CD4-positive, alpha-beta T cell (primary cell): Measurements from ENCODE around the gene MYO1B. TPM values are rescaled to one million over a fixed set of nuclear protein-coding genes. Genes with fewer than 3 reads are reported as not detected.

ENCODE experiments used
- ATAC-seq: fragments of 200-7000 bp; cut with Tn5 transposase; one replicate; pipeline ENCODE4 v1.10.0; 2022; ENCODE audit warnings: mild to moderate bottlenecking; ENCODE audit not compliant: poor library complexity
- CTCF ChIA-PET: fragments of 350-600 bp; sonication (Branson Sonifier 250); formaldehyde crosslinking; loops from one replicate; lab custom pipeline; 2021; ENCODE audit warnings: antibody characterized with exemption, inconsistent platforms; lab: Charles Lee
- POLR2A ChIA-PET: fragments of 350-600 bp; sonication (Branson Sonifier 250); formaldehyde crosslinking; loops from one replicate; lab custom pipeline; 2021; ENCODE audit warnings: antibody characterized with exemption, inconsistent platforms; lab: Charles Lee
- DNase-seq, 14 experiments: peaks; one replicate each; pipeline ENCODE4 v3.0.0-alpha.2; 2013 to 2020; ENCODE audit warnings: mixed read lengths in 2 of 14
- H3K27ac ChIP-seq, 2 donors: one replicate each; pipeline versions ENCODE4 v1.5.1 to v1.7.0; 2013; ENCODE audit warnings: low read length in 2 of 2, low read depth in 1 of 2, mild to moderate bottlenecking in 1 of 2
- H3K27me3 ChIP-seq, 2 experiments: 1 replicate in 1 of 2; 2 replicates in 1 of 2; pipeline versions ENCODE4 v1.6.1 to v1.7.0; 2013; ENCODE audit warnings: low read length in 2 of 2, control low read depth in 1 of 2, mild to moderate bottlenecking in 1 of 2, moderate library complexity in 1 of 2; ENCODE audit not compliant: insufficient read depth in 2 of 2, control insufficient read depth in 1 of 2
- H3K36me3 ChIP-seq: one replicate; pipeline ENCODE4 v1.6.1; 2013; ENCODE audit warnings: low read length, control low read depth; ENCODE audit not compliant: insufficient read depth
- H3K4me1 ChIP-seq: one replicate; pipeline ENCODE4 v1.6.1; 2013; ENCODE audit warnings: low read length, control low read depth; ENCODE audit not compliant: insufficient read depth
- H3K4me3 ChIP-seq: one replicate; pipeline ENCODE4 v1.5.1; 2013; ENCODE audit warnings: mild to moderate bottlenecking, low read length, moderate library complexity
- H3K9me3 ChIP-seq, 2 experiments: 1 replicate in 1 of 2; 2 replicates in 1 of 2; pipeline versions ENCODE4 v1.6.1 to v1.7.0; 2013; ENCODE audit warnings: low read length in 2 of 2, mild to moderate bottlenecking in 2 of 2, control low read depth in 1 of 2, moderate library complexity in 1 of 2; ENCODE audit not compliant: control insufficient read depth in 1 of 2, insufficient read depth in 1 of 2
- H3K27ac Mint-ChIP-seq: one replicate; pipeline ENCODE4 v1.8.0; 2020; ENCODE audit warnings: mixed read lengths
- H3K27me3 Mint-ChIP-seq: one replicate; pipeline ENCODE4 v1.8.0; 2021; ENCODE audit warnings: mixed read lengths
- H3K36me3 Mint-ChIP-seq: one replicate; pipeline ENCODE4 v1.8.0; 2021; ENCODE audit warnings: low read depth, mixed read lengths
- H3K4me1 Mint-ChIP-seq: one replicate; pipeline ENCODE4 v1.8.0; 2021; ENCODE audit warnings: low read depth, mixed read lengths
- H3K4me3 Mint-ChIP-seq: one replicate; pipeline ENCODE4 v1.8.0; 2020; ENCODE audit warnings: mild to moderate bottlenecking, mixed read lengths
- H3K9me3 Mint-ChIP-seq: one replicate; pipeline ENCODE4 v1.8.0; 2020; ENCODE audit warnings: mixed read lengths
- CTCF ChIP-seq: fragments of 200-600 bp; IDR thresholded peaks from one replicate; pipeline ENCODE4 v1.8.0; 2022; ENCODE audit warnings: antibody characterized with exemption, mild to moderate bottlenecking
- intact Hi-C, 2 experiments: fragments of 100-400 bp; cut with DNase I in 1 of 2; cut with micrococcal nuclease in 1 of 2; formaldehyde crosslinking; loops; one replicate each; pipeline versions ENCODE4 v1.15.1 to v1.9.0; 2023 to 2025; cut with DNase I, micrococcal nuclease
- total RNA-seq, 174 experiments: library from RNA in 2 of 174; stranded (reverse) in 2 of 174; gene quantifications; one replicate each; pipeline ENCODE4 v1.2.3 and lab custom pipeline; 2021 to 2026

MYO1B gene
- total RNA-seq, 2 experiments from 2014 or later, result 0.98 to 1.3 TPM

GRCh38 chr2:191215230-191215629 is 30.0 kb upstream of the MYO1B start:
- ATAC-seq, result no peak
- TF ChIP-seq CTCF, result no peak

GRCh38 chr2:191215666-191216065 is 29.5 kb upstream of the MYO1B start:
- no peaks in the 10 kb centered on the region for H3K4me1 ChIP-seq
- no peak overlapping the region for H3K4me3 ChIP-seq
- Mint-ChIP-seq H3K27me3 (no peaks in the 10 kb centered on the region), H3K27ac (no peak overlapping the region), H3K4me1 (no peaks in the 10 kb centered on the region), H3K36me3 (peaks cover 4% of the 10 kb centered on the region), H3K4me3 (no peak overlapping the region), H3K9me3 (peaks cover 9% of the 10 kb centered on the region)
- ATAC-seq (no peak), DNase-seq (no peak)
- no peak for TF ChIP-seq CTCF
- H3K9me3 ChIP-seq, result peaks cover 0 to 8% of the 10 kb centered on the region in 2 experiments
- POLR2A ChIA-PET, result no interaction called here
- CTCF ChIA-PET, result interaction anchor here (1.1 kb wide), 1 partner anchor 16 kb away, joined by 3 read pairs; no protein-coding TSS in a partner anchor
- no peaks in the 10 kb centered on the region for H3K27me3 ChIP-seq
- H3K36me3 ChIP-seq, result no peaks in the 10 kb centered on the region
- no peak overlapping the region for H3K27ac ChIP-seq
- intact Hi-C loops, result no loop called here

More at GRCh38 chr2:191215230-191215629, 30.0 kb upstream of the MYO1B start:
- no peaks in the 10 kb centered on the region for H3K27me3 Mint-ChIP-seq
- no peak overlapping the region for H3K4me3 Mint-ChIP-seq
- CTCF ChIA-PET, result interaction anchor here (1.1 kb wide), 1 partner anchor 16 kb away, joined by 3 read pairs; no protein-coding TSS in a partner anchor
- H3K36me3 Mint-ChIP-seq, result peaks cover 4% of the 10 kb centered on the region
- no peak overlapping the region for H3K4me3 ChIP-seq
- POLR2A ChIA-PET, result no interaction called here
- intact Hi-C loops, result no loop called here
- no peaks in the 10 kb centered on the region for H3K4me1 Mint-ChIP-seq
- H3K27ac Mint-ChIP-seq, result no peak overlapping the region
- H3K9me3 Mint-ChIP-seq, result peaks cover 6% of the 10 kb centered on the region
- H3K27ac ChIP-seq, result no peak overlapping the region
- H3K9me3 ChIP-seq, result peaks cover 0 to 8% of the 10 kb centered on the region in 2 experiments
- H3K27me3 ChIP-seq, result no peaks in the 10 kb centered on the region
- H3K36me3 ChIP-seq, result no peaks in the 10 kb centered on the region
- no peak for DNase-seq
- H3K4me1 ChIP-seq, result no peaks in the 10 kb centered on the region

GRCh38 chr2:191217580-191217979 is 27.6 kb upstream of the MYO1B start:
- CTCF ChIA-PET, result interaction anchor here (1.0 to 1.2 kb wide), 3 partner anchors 10 to 52 kb away, joined by 3 to 4 read pairs (median 3); no protein-coding TSS in a partner anchor
- no peak for DNase-seq
- Histone ChIP-seq H3K27me3 (no peaks in the 10 kb centered on the region), H3K4me3 (no peak overlapping the region), H3K36me3 (no peaks in the 10 kb centered on the region), H3K9me3 (no peaks in the 10 kb centered on the region), H3K27ac (no peak overlapping the region), H3K4me1 (no peaks in the 10 kb centered on the region)
- Mint-ChIP-seq H3K36me3 (peaks cover 4% of the 10 kb centered on the region), H3K27me3 (no peaks in the 10 kb centered on the region), H3K9me3 (peaks cover 7% of the 10 kb centered on the region), H3K27ac (no peak overlapping the region), H3K4me1 (no peaks in the 10 kb centered on the region), H3K4me3 (no peak overlapping the region)
- TF ChIP-seq CTCF, result no peak
- intact Hi-C loops, result no loop called here
- POLR2A ChIA-PET, result no interaction called here
- ATAC-seq, result no peak
